Subcutaneous adipose tissue (tissue), 4 donors: Measurements from ENCODE around the gene FLNC. TPM values are rescaled to one million over a fixed set of nuclear protein-coding genes. Genes with fewer than 3 reads are reported as not detected.

Source experiments
- total RNA-seq, 4 donors: library from RNA; depleted of rRNA; stranded (reverse); fragments of >200 nt; gene quantifications; one replicate each; pipeline ENCODE4 v1.1.0, GENCODE V29; 2016
- TF ChIP-seq, protein P1 (sequence below): fragments of 450-650 bp; IDR thresholded peaks from one replicate; pipeline ENCODE4 v1.5.1; 2016; ENCODE audit warnings: low read depth, mild to moderate bottlenecking, control low read depth, antibody characterized with exemption, moderate library complexity

FLNC gene, protein sequence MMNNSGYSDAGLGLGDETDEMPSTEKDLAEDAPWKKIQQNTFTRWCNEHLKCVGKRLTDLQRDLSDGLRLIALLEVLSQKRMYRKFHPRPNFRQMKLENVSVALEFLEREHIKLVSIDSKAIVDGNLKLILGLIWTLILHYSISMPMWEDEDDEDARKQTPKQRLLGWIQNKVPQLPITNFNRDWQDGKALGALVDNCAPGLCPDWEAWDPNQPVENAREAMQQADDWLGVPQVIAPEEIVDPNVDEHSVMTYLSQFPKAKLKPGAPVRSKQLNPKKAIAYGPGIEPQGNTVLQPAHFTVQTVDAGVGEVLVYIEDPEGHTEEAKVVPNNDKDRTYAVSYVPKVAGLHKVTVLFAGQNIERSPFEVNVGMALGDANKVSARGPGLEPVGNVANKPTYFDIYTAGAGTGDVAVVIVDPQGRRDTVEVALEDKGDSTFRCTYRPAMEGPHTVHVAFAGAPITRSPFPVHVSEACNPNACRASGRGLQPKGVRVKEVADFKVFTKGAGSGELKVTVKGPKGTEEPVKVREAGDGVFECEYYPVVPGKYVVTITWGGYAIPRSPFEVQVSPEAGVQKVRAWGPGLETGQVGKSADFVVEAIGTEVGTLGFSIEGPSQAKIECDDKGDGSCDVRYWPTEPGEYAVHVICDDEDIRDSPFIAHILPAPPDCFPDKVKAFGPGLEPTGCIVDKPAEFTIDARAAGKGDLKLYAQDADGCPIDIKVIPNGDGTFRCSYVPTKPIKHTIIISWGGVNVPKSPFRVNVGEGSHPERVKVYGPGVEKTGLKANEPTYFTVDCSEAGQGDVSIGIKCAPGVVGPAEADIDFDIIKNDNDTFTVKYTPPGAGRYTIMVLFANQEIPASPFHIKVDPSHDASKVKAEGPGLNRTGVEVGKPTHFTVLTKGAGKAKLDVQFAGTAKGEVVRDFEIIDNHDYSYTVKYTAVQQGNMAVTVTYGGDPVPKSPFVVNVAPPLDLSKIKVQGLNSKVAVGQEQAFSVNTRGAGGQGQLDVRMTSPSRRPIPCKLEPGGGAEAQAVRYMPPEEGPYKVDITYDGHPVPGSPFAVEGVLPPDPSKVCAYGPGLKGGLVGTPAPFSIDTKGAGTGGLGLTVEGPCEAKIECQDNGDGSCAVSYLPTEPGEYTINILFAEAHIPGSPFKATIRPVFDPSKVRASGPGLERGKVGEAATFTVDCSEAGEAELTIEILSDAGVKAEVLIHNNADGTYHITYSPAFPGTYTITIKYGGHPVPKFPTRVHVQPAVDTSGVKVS (N-terminal part only)
- total RNA-seq = 10 to 100 TPM in 1 of 4 donors, 1 to 10 TPM in 3; 3.3 to 10.3 (median 4.8) TPM

DNA sequence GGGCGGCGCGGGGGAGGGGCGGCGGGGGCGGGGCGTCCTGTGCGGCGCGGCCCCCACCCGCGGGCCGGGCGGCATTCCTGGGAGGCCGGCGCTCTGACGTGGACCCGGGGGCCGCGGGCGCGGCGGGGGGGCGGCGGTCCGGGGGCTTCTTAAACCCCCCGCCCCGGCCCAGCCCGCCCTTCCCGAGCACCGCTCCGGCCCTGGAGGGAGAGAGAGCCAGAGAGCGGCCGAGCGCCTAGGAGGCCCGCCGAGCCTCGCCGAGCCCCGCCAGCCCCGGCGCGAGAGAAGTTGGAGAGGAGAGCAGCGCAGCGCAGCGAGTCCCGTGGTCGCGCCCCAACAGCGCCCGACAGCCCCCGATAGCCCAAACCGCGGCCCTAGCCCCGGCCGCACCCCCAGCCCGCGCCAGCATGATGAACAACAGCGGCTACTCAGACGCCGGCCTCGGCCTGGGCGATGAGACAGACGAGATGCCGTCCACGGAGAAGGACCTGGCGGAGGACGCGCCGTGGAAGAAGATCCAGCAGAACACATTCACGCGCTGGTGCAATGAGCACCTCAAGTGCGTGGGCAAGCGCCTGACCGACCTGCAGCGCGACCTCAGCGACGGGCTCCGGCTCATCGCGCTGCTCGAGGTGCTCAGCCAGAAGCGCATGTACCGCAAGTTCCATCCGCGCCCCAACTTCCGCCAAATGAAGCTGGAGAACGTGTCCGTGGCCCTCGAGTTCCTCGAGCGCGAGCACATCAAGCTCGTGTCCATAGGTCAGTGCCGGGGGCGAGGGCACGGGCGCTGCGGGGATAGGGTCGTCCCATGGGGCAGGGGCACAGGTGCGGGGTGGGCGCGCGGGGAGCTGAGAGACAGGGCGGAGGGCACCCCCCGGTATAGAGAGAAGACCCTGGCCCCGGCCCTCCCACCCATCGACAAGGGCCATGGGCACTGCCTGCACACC lies at the start of gene FLNC:
Gene FLNC (plus strand): TSS at position 176 of the 947 bp plus-strand sequence. CDS start 232 bp downstream, at position 408.
- TF ChIP-seq, protein P1, sequence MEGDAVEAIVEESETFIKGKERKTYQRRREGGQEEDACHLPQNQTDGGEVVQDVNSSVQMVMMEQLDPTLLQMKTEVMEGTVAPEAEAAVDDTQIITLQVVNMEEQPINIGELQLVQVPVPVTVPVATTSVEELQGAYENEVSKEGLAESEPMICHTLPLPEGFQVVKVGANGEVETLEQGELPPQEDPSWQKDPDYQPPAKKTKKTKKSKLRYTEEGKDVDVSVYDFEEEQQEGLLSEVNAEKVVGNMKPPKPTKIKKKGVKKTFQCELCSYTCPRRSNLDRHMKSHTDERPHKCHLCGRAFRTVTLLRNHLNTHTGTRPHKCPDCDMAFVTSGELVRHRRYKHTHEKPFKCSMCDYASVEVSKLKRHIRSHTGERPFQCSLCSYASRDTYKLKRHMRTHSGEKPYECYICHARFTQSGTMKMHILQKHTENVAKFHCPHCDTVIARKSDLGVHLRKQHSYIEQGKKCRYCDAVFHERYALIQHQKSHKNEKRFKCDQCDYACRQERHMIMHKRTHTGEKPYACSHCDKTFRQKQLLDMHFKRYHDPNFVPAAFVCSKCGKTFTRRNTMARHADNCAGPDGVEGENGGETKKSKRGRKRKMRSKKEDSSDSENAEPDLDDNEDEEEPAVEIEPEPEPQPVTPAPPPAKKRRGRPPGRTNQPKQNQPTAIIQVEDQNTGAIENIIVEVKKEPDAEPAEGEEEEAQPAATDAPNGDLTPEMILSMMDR = no peak

DNA sequence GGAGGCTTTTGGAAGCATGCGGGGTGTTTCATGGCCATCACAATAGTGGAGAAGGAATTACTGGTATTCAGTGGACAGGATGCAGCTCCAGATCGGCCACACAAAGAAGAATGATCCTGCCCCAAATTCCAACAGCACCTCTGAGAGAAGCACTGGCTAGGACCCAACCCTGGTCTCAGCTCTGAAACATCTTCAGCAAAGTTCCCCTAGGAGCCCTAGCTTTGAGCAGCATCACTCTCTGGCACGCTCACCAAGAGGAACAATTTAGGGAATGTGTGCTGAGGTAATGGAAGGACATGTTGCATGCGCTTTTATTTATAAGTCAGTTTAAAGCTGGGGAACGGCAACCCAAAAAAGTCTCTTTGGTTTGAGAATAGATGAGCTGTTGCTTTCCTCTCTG lies 49.1 kb upstream of the FLNC start:
- TF ChIP-seq, protein P1 = no peak

DNA sequence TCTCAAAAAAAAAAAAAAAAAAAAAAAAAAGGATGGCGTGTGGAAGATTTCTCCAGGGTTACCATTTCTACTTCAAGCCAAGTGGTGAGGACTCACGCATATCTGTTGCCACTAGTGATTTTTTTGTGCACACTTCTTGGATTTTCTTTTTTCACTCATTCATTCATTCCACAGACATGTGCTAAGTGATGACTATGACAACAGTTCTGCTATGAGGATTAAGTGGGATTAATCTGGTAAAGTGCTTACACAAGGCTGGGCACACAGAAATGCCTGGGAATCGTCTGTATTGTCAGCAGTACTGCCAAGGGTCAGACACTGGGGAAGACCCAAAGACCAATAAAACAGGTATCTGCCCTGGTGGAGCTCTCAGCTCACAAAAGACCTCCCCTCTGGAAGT lies 48.4 kb upstream of the FLNC start:
- TF ChIP-seq, protein P1 = no peak

DNA sequence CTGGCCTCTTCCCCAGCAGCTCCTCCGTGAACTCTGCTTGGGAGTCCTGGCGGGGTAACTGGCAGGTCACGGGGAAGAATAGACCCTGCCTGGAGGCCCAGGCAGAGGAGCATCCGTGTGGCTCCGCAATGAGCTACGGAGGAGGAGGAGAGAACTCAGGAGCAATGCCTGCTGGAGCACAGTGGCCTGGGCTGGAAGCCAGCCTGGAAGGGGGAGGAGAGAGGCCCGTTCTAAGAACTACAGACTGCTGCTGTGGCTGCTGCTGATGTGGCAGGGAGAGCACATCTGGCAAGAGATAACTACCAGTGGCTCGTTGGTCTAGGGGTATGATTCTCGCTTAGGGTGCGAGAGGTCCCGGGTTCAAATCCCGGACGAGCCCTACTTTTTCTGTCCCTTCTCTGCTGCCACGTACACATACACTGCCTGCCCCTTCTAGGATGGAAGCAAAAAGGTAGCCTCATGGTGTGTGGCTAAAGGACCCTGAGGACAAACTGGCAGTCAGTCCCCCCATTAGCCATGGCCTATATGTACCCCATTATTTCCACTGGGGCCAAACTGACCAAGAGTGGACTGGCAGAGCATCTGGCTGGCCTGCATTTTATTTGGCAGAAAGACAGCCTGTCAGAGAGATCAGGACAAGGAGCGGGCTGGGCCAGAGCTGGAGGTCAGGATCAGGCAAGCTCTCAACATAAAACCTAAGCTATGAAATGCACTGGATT lies 46.9 kb upstream of the FLNC start:
- TF ChIP-seq, protein P1 = no peak

DNA sequence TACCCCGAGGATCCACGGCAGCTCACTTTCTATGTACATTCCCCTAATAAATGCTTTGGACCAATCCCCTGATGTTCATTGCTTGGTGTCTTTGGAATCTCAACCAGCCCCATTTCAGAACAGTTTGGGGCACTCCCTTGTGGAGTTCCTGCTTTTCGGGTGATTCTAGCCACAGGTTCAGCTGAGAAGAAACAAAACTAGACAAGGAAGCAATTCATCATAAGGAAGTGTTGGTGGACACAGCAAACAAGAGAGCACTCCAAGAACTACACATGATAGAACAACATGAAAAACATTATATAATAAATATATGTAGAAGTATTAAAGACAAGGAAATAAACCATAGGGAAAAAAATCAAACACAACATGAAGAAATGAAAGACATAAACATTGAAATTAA lies 44.5 kb upstream of the FLNC start:
- TF ChIP-seq, protein P1 = no peak
